OCI-LY7 (cell line): Measurements from ENCODE around the gene RBM5. TPM values are rescaled to one million over a fixed set of nuclear protein-coding genes. Genes with fewer than 3 reads are reported as not detected.

ENCODE experiments used
- BruUV-seq: library from RNA; stranded (reverse); fragments of 400-500 nt; replicated peaks from 2 replicates; lab custom pipeline; 2021; lab: Mats Ljungman, UMichigan
- CTCF ChIA-PET: fragments of 300-600 bp; sonication (Branson Sonifier 250); formaldehyde crosslinking; loops from one replicate; lab custom pipeline; 2022; ENCODE audit warnings: antibody characterized with exemption; ENCODE audit not compliant: unreplicated experiment; lab: Charles Lee
- POLR2A ChIA-PET: fragments of 300-600 bp; sonication (Branson Sonifier 250); formaldehyde crosslinking; loops from one replicate; lab custom pipeline; 2022; ENCODE audit warnings: antibody characterized with exemption; lab: Charles Lee
- DNase-seq: peaks from one replicate; pipeline ENCODE4 v3.0.0-alpha.2; 2015; ENCODE audit warnings: low spot score
- H2AFZ ChIP-seq: fragments of 200-600 bp; sonication (generic), shearing (Covaris generic); 2 replicates; pipeline ENCODE4 v1.6.1; 2014; ENCODE audit warnings: mild to moderate bottlenecking, antibody characterized with exemption, low read length, moderate library complexity
- H3K27ac ChIP-seq: fragments of 200-600 bp; sonication (generic); 2 replicates; pipeline ENCODE4 v1.5.1; 2014; ENCODE audit warnings: mixed run types, low read depth, mild to moderate bottlenecking, moderate library complexity, low read length, inconsistent platforms; ENCODE audit not compliant: poor library complexity, severe bottlenecking
- H3K36me3 ChIP-seq: fragments of 200-600 bp; sonication (generic); 2 replicates; pipeline ENCODE4 v1.6.1; 2014; ENCODE audit warnings: mild to moderate bottlenecking, antibody characterized with exemption, low read length, moderate library complexity, mixed read lengths; ENCODE audit not compliant: insufficient read depth
- H3K4me1 ChIP-seq: fragments of 200-600 bp; sonication (generic); 2 replicates; pipeline ENCODE4 v1.5.1; 2014; ENCODE audit warnings: mild to moderate bottlenecking, low read length; ENCODE audit not compliant: insufficient read depth, poor library complexity, severe bottlenecking
- H3K4me2 ChIP-seq: fragments of 200-600 bp; sonication (generic); 2 replicates; pipeline ENCODE4 v1.6.1; 2014; ENCODE audit warnings: mild to moderate bottlenecking, low read length
- H3K4me3 ChIP-seq: fragments of 200-600 bp; sonication (generic); 2 replicates; pipeline ENCODE4 v1.5.1; 2014; ENCODE audit warnings: mild to moderate bottlenecking, low read depth, low read length; ENCODE audit not compliant: poor library complexity, severe bottlenecking
- H3K79me2 ChIP-seq: fragments of 200-600 bp; sonication (generic); 2 replicates; pipeline ENCODE4 v1.6.1; 2016; ENCODE audit warnings: low read depth, mild to moderate bottlenecking, low read length, moderate library complexity, mixed read lengths; ENCODE audit not compliant: insufficient read depth
- H3K9me2 ChIP-seq: fragments of 200-600 bp; sonication (generic); 2 replicates; pipeline ENCODE4 v1.6.1; 2016; ENCODE audit warnings: mild to moderate bottlenecking, low read length, mixed read lengths; ENCODE audit not compliant: insufficient read depth
- H3K9me3 ChIP-seq: fragments of 200-600 bp; sonication (generic); 2 replicates; pipeline ENCODE4 v1.6.1; 2014; ENCODE audit warnings: mild to moderate bottlenecking, mixed run types, low read length, mixed read lengths
- H4K20me1 ChIP-seq: fragments of 200-600 bp; sonication (generic); 2 replicates; pipeline ENCODE4 v1.6.1; 2014; ENCODE audit warnings: mild to moderate bottlenecking, antibody characterized with exemption, low read length, moderate library complexity, mixed read lengths; ENCODE audit not compliant: insufficient read depth
- CTCF ChIP-seq: fragments of 200-600 bp; sonication (generic); conservative IDR thresholded peaks from 2 replicates; pipeline ENCODE4 v1.5.1; 2014; ENCODE audit warnings: mild to moderate bottlenecking, antibody characterized with exemption, low read length, moderate library complexity, mixed read lengths
- EZH2phosphoT487 ChIP-seq: fragments of 200-600 bp; sonication (generic); IDR thresholded peaks from 2 replicates; pipeline ENCODE4 v1.6.1; 2018; ENCODE audit warnings: low read depth, borderline replicate concordance, mild to moderate bottlenecking, mixed run types, antibody characterized with exemption, low read length, moderate library complexity, mixed read lengths
- intact Hi-C: fragments of 100-400 bp; cut with micrococcal nuclease; formaldehyde crosslinking; loops from one replicate; pipeline ENCODE4 v1.10.0; 2022; ENCODE audit not compliant: unreplicated experiment
- total RNA-seq, 2 experiments: library from RNA; depleted of rRNA in 1 of 2; stranded (reverse); fragments of >200 nt in 1 of 2; shearing (Covaris generic) in 1 of 2; gene quantifications; 2 replicates each; pipeline ENCODE4 v1.2.3, GENCODE V29; 2014 to 2022

RBM5 gene
- total RNA-seq, 2 experiments from 2014 or later: 139 to 197 TPM

GRCh38 chr3:50162034-50162883 lies 73.5 kb downstream of the RBM5 start:
- BruUV-seq: no TSS peak
- Histone ChIP-seq H3K4me3 (no peak overlapping the region), H2AFZ (no peak overlapping the region), H3K9me2 (no peaks in the 10 kb centered on the region), H3K79me2 (no peaks in the 10 kb centered on the region), H3K4me1 (no peaks in the 10 kb centered on the region), H3K9me3 (no peaks in the 10 kb centered on the region), H3K27ac (no peak overlapping the region), H3K4me2 (no peak overlapping the region), H3K36me3 (no peaks in the 10 kb centered on the region), H4K20me1 (no peaks in the 10 kb centered on the region)
- POLR2A ChIA-PET: no interaction called here
- CTCF ChIA-PET: no interaction called here
- no peak for TF ChIP-seq EZH2phosphoT487
- TF ChIP-seq CTCF: no peak
- DNase-seq: no peak
- intact Hi-C loops: no loop called here

GRCh38 chr3:50163572-50164455 lies 75.1 kb downstream of the RBM5 start:
- Histone ChIP-seq H3K4me1 (no peaks in the 10 kb centered on the region), H3K9me3 (no peaks in the 10 kb centered on the region), H3K4me3 (no peak overlapping the region), H4K20me1 (no peaks in the 10 kb centered on the region), H3K9me2 (no peaks in the 10 kb centered on the region), H2AFZ (no peak overlapping the region), H3K36me3 (no peaks in the 10 kb centered on the region), H3K27ac (no peak overlapping the region), H3K4me2 (no peak overlapping the region), H3K79me2 (no peaks in the 10 kb centered on the region)
- TF ChIP-seq CTCF (no peak), EZH2phosphoT487 (no peak)
- no TSS peak for BruUV-seq
- intact Hi-C loops: no loop called here
- CTCF ChIA-PET: no interaction called here
- POLR2A ChIA-PET: interaction anchor here (0.6 kb wide), 1 partner anchor 74 kb away, joined by 4 read pairs; no protein-coding TSS in a partner anchor
- DNase-seq: no peak
